ENCODE data around the gene GTPBP1.

Gene GTPBP1

GRCh38 chr22:38750104-38750503, 44.4 kb downstream of the GTPBP1 start:
- Histone ChIP-seq H3K79me1 (ENCODE audit: low read length) (no peaks in the 10 kb centered on the region), H3K27ac (ENCODE audit: low read depth, low read length) (no peak overlapping the region), H3K23ac (ENCODE audit: low read length) (no peak overlapping the region), H2AK5ac (ENCODE audit: low read length) (no peak overlapping the region), H3K4ac (ENCODE audit: low read depth, low read length) (no peak overlapping the region), H2BK120ac (ENCODE audit: low read depth, low read length) (no peak overlapping the region), H3K18ac (ENCODE audit: low read length) (no peak overlapping the region), H3K9ac (ENCODE audit: low read length) (no peak overlapping the region), H3K79me2 (ENCODE audit: control insufficient read depth, insufficient read depth, low read length) (no peaks in the 10 kb centered on the region), H4K5ac (ENCODE audit: low read length) (no peak overlapping the region), H3K56ac (ENCODE audit: low read length) (no peak overlapping the region), H4K8ac (ENCODE audit: low read depth, low read length) (no peak overlapping the region), H3K36me3 (ENCODE audit: control insufficient read depth, insufficient read depth, low read length) (peaks cover 3% of the 10 kb centered on the region), H3K4me1 (ENCODE audit: control insufficient read depth, low read depth, low read length) (peaks cover 3% of the 10 kb centered on the region), H3K4me2 (ENCODE audit: low read length) (no peak overlapping the region), H2BK15ac (replicated peaks; ENCODE audit: low read depth) (no peak overlapping the region), H3K4me3 (ENCODE audit: low read length) (no peak overlapping the region), H3K27me3 (ENCODE audit: insufficient read depth, low read length, poor library complexity) (no peaks in the 10 kb centered on the region), H2BK5ac (ENCODE audit: low read length) (no peak overlapping the region)
- DNase-seq: no peak
- WGBS (ENCODE audit: extremely low coverage, insufficient coverage, low lambda C conversion rate): no CpG with 5 or more reads among the region's 14 CpGs

- H2BK15ac ChIP-seq (replicated peaks; ENCODE audit: low read depth): no peak overlapping the region
- H3K23ac ChIP-seq (ENCODE audit: low read length): no peak overlapping the region
- no peak for DNase-seq
- H3K27me3 ChIP-seq (ENCODE audit: insufficient read depth, low read length, poor library complexity): no peaks in the 10 kb centered on the region
- no peak overlapping the region for H3K56ac ChIP-seq (ENCODE audit: low read length)
- H3K27ac ChIP-seq (ENCODE audit: low read depth, low read length): no peak overlapping the region
- no peak overlapping the region for H4K8ac ChIP-seq (ENCODE audit: low read depth, low read length)
- H2BK5ac ChIP-seq (ENCODE audit: low read length): no peak overlapping the region
- no peak overlapping the region for H3K4me3 ChIP-seq (ENCODE audit: low read length)
- no peaks in the 10 kb centered on the region for H3K79me1 ChIP-seq (ENCODE audit: low read length)
- no peak overlapping the region for H3K18ac ChIP-seq (ENCODE audit: low read length)
- H3K79me2 ChIP-seq (ENCODE audit: control insufficient read depth, insufficient read depth, low read length): no peaks in the 10 kb centered on the region
- H3K9ac ChIP-seq (ENCODE audit: low read length): no peak overlapping the region
- no peak overlapping the region for H3K4ac ChIP-seq (ENCODE audit: low read depth, low read length)
- H3K4me2 ChIP-seq (ENCODE audit: low read length): no peak overlapping the region
- H3K36me3 ChIP-seq (ENCODE audit: control insufficient read depth, insufficient read depth, low read length): no peaks in the 10 kb centered on the region
- no CpG with 5 or more reads among the region's 17 CpGs for WGBS (ENCODE audit: extremely low coverage, insufficient coverage, low lambda C conversion rate)
- no peak overlapping the region for H2AK5ac ChIP-seq (ENCODE audit: low read length)
- H4K5ac ChIP-seq (ENCODE audit: low read length): no peak overlapping the region
- H3K4me1 ChIP-seq (ENCODE audit: control insufficient read depth, low read depth, low read length): peaks cover 3% of the 10 kb centered on the region
- H2BK120ac ChIP-seq (ENCODE audit: low read depth, low read length): no peak overlapping the region
These were observed 44.9 kb downstream of the GTPBP1 start for GRCh38 chr22:38750638-38751037.

- Histone ChIP-seq H4K5ac (ENCODE audit: low read length) (no peak overlapping the region), H3K79me1 (ENCODE audit: low read length) (no peaks in the 10 kb centered on the region), H2BK120ac (ENCODE audit: low read depth, low read length) (no peak overlapping the region), H3K4ac (ENCODE audit: low read depth, low read length) (no peak overlapping the region), H2BK5ac (ENCODE audit: low read length) (no peak overlapping the region), H3K4me3 (ENCODE audit: low read length) (no peak overlapping the region), H3K18ac (ENCODE audit: low read length) (no peak overlapping the region), H3K27ac (ENCODE audit: low read depth, low read length) (no peak overlapping the region), H3K27me3 (ENCODE audit: insufficient read depth, low read length, poor library complexity) (no peaks in the 10 kb centered on the region), H3K9ac (ENCODE audit: low read length) (no peak overlapping the region), H3K79me2 (ENCODE audit: control insufficient read depth, insufficient read depth, low read length) (no peaks in the 10 kb centered on the region), H2AK5ac (ENCODE audit: low read length) (no peak overlapping the region), H3K36me3 (ENCODE audit: control insufficient read depth, insufficient read depth, low read length) (no peaks in the 10 kb centered on the region), H4K8ac (ENCODE audit: low read depth, low read length) (no peak overlapping the region), H3K4me1 (ENCODE audit: control insufficient read depth, low read depth, low read length) (peaks cover 3% of the 10 kb centered on the region), H3K4me2 (ENCODE audit: low read length) (no peak overlapping the region), H3K56ac (ENCODE audit: low read length) (no peak overlapping the region), H2BK15ac (replicated peaks; ENCODE audit: low read depth) (no peak overlapping the region), H3K23ac (ENCODE audit: low read length) (no peak overlapping the region)
- no CpG with 5 or more reads among the region's 12 CpGs for WGBS (ENCODE audit: extremely low coverage, insufficient coverage, low lambda C conversion rate)
- DNase-seq: no peak
These were observed 45.3 kb downstream of the GTPBP1 start for GRCh38 chr22:38751066-38751421.

- no peak overlapping the region for H3K4me2 ChIP-seq (ENCODE audit: low read length)
- H2BK5ac ChIP-seq (ENCODE audit: low read length): no peak overlapping the region
- no peak overlapping the region for H3K4ac ChIP-seq (ENCODE audit: low read depth, low read length)
- no peak for DNase-seq
- H3K9ac ChIP-seq (ENCODE audit: low read length): no peak overlapping the region
- H3K4me3 ChIP-seq (ENCODE audit: low read length): no peak overlapping the region
- no peaks in the 10 kb centered on the region for H3K79me1 ChIP-seq (ENCODE audit: low read length)
- H4K5ac ChIP-seq (ENCODE audit: low read length): no peak overlapping the region
- H2BK15ac ChIP-seq (replicated peaks; ENCODE audit: low read depth): no peak overlapping the region
- H3K4me1 ChIP-seq (ENCODE audit: control insufficient read depth, low read depth, low read length): peaks cover 3% of the 10 kb centered on the region
- no peak overlapping the region for H2AK5ac ChIP-seq (ENCODE audit: low read length)
- H4K8ac ChIP-seq (ENCODE audit: low read depth, low read length): no peak overlapping the region
- no peaks in the 10 kb centered on the region for H3K36me3 ChIP-seq (ENCODE audit: control insufficient read depth, insufficient read depth, low read length)
- H3K27me3 ChIP-seq (ENCODE audit: insufficient read depth, low read length, poor library complexity): no peaks in the 10 kb centered on the region
- no peaks in the 10 kb centered on the region for H3K79me2 ChIP-seq (ENCODE audit: control insufficient read depth, insufficient read depth, low read length)
- no peak overlapping the region for H2BK120ac ChIP-seq (ENCODE audit: low read depth, low read length)
- no peak overlapping the region for H3K27ac ChIP-seq (ENCODE audit: low read depth, low read length)
- no CpG with 5 or more reads among the region's 24 CpGs for WGBS (ENCODE audit: extremely low coverage, insufficient coverage, low lambda C conversion rate)
- H3K23ac ChIP-seq (ENCODE audit: low read length): no peak overlapping the region
- H3K56ac ChIP-seq (ENCODE audit: low read length): no peak overlapping the region
- no peak overlapping the region for H3K18ac ChIP-seq (ENCODE audit: low read length)
These were observed 45.9 kb downstream of the GTPBP1 start for GRCh38 chr22:38751422-38752346.

GRCh38 chr22:38753948-38754750, 48.4 kb downstream of the GTPBP1 start:
- Histone ChIP-seq H3K36me3 (ENCODE audit: control insufficient read depth, insufficient read depth, low read length) (no peaks in the 10 kb centered on the region), H3K4ac (ENCODE audit: low read depth, low read length) (no peak overlapping the region), H3K27ac (ENCODE audit: low read depth, low read length) (no peak overlapping the region), H3K79me2 (ENCODE audit: control insufficient read depth, insufficient read depth, low read length) (no peaks in the 10 kb centered on the region), H3K18ac (ENCODE audit: low read length) (no peak overlapping the region), H3K4me1 (ENCODE audit: control insufficient read depth, low read depth, low read length) (peaks cover 8% of the 10 kb centered on the region), H2AK5ac (ENCODE audit: low read length) (no peak overlapping the region), H3K23ac (ENCODE audit: low read length) (no peak overlapping the region), H3K4me3 (ENCODE audit: low read length) (peak overlapping the region; percentile 19), H3K4me2 (ENCODE audit: low read length) (peak overlapping the region; percentile 94), H2BK120ac (ENCODE audit: low read depth, low read length) (no peak overlapping the region), H2BK5ac (ENCODE audit: low read length) (no peak overlapping the region), H3K9ac (ENCODE audit: low read length) (peak overlapping the region; percentile 55), H2BK15ac (replicated peaks; ENCODE audit: low read depth) (no peak overlapping the region), H4K8ac (ENCODE audit: low read depth, low read length) (no peak overlapping the region), H3K79me1 (ENCODE audit: low read length) (no peaks in the 10 kb centered on the region), H4K5ac (ENCODE audit: low read length) (no peak overlapping the region), H3K27me3 (ENCODE audit: insufficient read depth, low read length, poor library complexity) (no peaks in the 10 kb centered on the region), H3K56ac (ENCODE audit: low read length) (peak overlapping the region; percentile 74)
- DNase-seq: peak; percentile 70
- no CpG with 5 or more reads among the region's 12 CpGs for WGBS (ENCODE audit: extremely low coverage, insufficient coverage, low lambda C conversion rate)

Measured in mesendoderm (in vitro differentiated cells).